Activated naive CD8-positive, alpha-beta T cell treated with anti-CD3 and anti-CD28 coated beads for 36 hours (primary cell): Measurements from ENCODE around the gene PYGM. TPM values are rescaled to one million over a fixed set of nuclear protein-coding genes. Genes with fewer than 3 reads are reported as not detected.

Experiments used
- DNase-seq: peaks from one replicate; pipeline ENCODE4 v3.0.0; 2021
- H3K27ac Mint-ChIP-seq: one replicate; pipeline ENCODE4 v1.8.0; 2022; ENCODE audit warnings: mild to moderate bottlenecking, moderate library complexity, mixed read lengths
- H3K27me3 Mint-ChIP-seq: one replicate; pipeline ENCODE4 v1.8.0; 2022; ENCODE audit warnings: mild to moderate bottlenecking, mixed read lengths
- H3K36me3 Mint-ChIP-seq: one replicate; pipeline ENCODE4 v1.8.0; 2021; ENCODE audit warnings: mild to moderate bottlenecking, mixed read lengths
- H3K4me1 Mint-ChIP-seq: one replicate; pipeline ENCODE4 v1.8.0; 2021; ENCODE audit warnings: mixed read lengths
- H3K4me3 Mint-ChIP-seq: one replicate; pipeline ENCODE4 v1.8.0; 2022; ENCODE audit warnings: mild to moderate bottlenecking, moderate library complexity, mixed read lengths
- H3K9me3 Mint-ChIP-seq: one replicate; pipeline ENCODE4 v1.8.0; 2022; ENCODE audit warnings: mixed read lengths
- total RNA-seq, 2 experiments: library from RNA; stranded (reverse); gene quantifications; one replicate each; pipeline ENCODE4 v1.2.3, GENCODE V29; 2021

The PYGM gene
- total RNA-seq, 2 experiments from 2014 or later = 1.6 to 1.8 TPM

- no peak for DNase-seq
- Mint-ChIP-seq H3K36me3 (peaks cover 9% of the 10 kb centered on the region), H3K27ac (peak overlapping the region; percentile 69), H3K4me1 (peaks cover 26% of the 10 kb centered on the region), H3K4me3 (no peak overlapping the region), H3K9me3 (no peaks in the 10 kb centered on the region), H3K27me3 (no peaks in the 10 kb centered on the region)
Measured at GRCh38 chr11:64796047-64796756, 36.4 kb upstream of the PYGM start.

- Mint-ChIP-seq H3K36me3 (peaks cover 9% of the 10 kb centered on the region), H3K27me3 (no peaks in the 10 kb centered on the region), H3K4me1 (peaks cover 22% of the 10 kb centered on the region), H3K27ac (peak overlapping the region; percentile 16), H3K4me3 (no peak overlapping the region), H3K9me3 (no peaks in the 10 kb centered on the region)
- DNase-seq = no peak
Measured at GRCh38 chr11:64794526-64794925, 34.8 kb upstream of the PYGM start.

- H3K9me3 Mint-ChIP-seq = no peaks in the 10 kb centered on the region
- H3K36me3 Mint-ChIP-seq = peaks cover 7% of the 10 kb centered on the region
- H3K27ac Mint-ChIP-seq = peak overlapping the region; percentile 75
- H3K4me1 Mint-ChIP-seq = peaks cover 22% of the 10 kb centered on the region
- no peak overlapping the region for H3K4me3 Mint-ChIP-seq
- no peak for DNase-seq
- H3K27me3 Mint-ChIP-seq = no peaks in the 10 kb centered on the region
Measured at GRCh38 chr11:64793271-64794160, 33.7 kb upstream of the PYGM start.

- no peak overlapping the region for H3K4me3 Mint-ChIP-seq
- no peaks in the 10 kb centered on the region for H3K27me3 Mint-ChIP-seq
- no peak for DNase-seq
- H3K4me1 Mint-ChIP-seq = peaks cover 25% of the 10 kb centered on the region
- H3K27ac Mint-ChIP-seq = no peak overlapping the region
- H3K9me3 Mint-ChIP-seq = no peaks in the 10 kb centered on the region
- peaks cover 7% of the 10 kb centered on the region for H3K36me3 Mint-ChIP-seq
Measured at GRCh38 chr11:64792482-64792881, 32.7 kb upstream of the PYGM start.

- Mint-ChIP-seq H3K36me3 (peaks cover 7% of the 10 kb centered on the region), H3K4me3 (no peak overlapping the region), H3K4me1 (peaks cover 25% of the 10 kb centered on the region), H3K27me3 (no peaks in the 10 kb centered on the region), H3K27ac (no peak overlapping the region), H3K9me3 (no peaks in the 10 kb centered on the region)
- DNase-seq = no peak
Measured at GRCh38 chr11:64791781-64792291, 32.1 kb upstream of the PYGM start.

GRCh38 chr11:64790205-64791095, 30.7 kb upstream of the PYGM start:
- Mint-ChIP-seq H3K4me1 (peaks cover 17% of the 10 kb centered on the region), H3K4me3 (no peak overlapping the region), H3K9me3 (no peaks in the 10 kb centered on the region), H3K27me3 (no peaks in the 10 kb centered on the region), H3K36me3 (peaks cover 2% of the 10 kb centered on the region), H3K27ac (no peak overlapping the region)
- no peak for DNase-seq

- Mint-ChIP-seq H3K27ac (no peak overlapping the region), H3K36me3 (peaks cover 2% of the 10 kb centered on the region), H3K4me3 (no peak overlapping the region), H3K4me1 (peaks cover 16% of the 10 kb centered on the region), H3K9me3 (no peaks in the 10 kb centered on the region), H3K27me3 (no peaks in the 10 kb centered on the region)
- DNase-seq = no peak
Measured at GRCh38 chr11:64789331-64790204, 29.8 kb upstream of the PYGM start.

- Mint-ChIP-seq H3K4me3 (no peak overlapping the region), H3K27ac (no peak overlapping the region), H3K27me3 (no peaks in the 10 kb centered on the region), H3K9me3 (no peaks in the 10 kb centered on the region), H3K4me1 (peaks cover 8% of the 10 kb centered on the region), H3K36me3 (no peaks in the 10 kb centered on the region)
- no peak for DNase-seq
Measured at GRCh38 chr11:64788321-64789215, 28.8 kb upstream of the PYGM start.

GRCh38 chr11:64787526-64788320, 27.9 kb upstream of the PYGM start:
- H3K27ac Mint-ChIP-seq = peak overlapping the region; percentile 48

GRCh38 chr11:64786308-64786707, 26.5 kb upstream of the PYGM start:
- no peak overlapping the region for H3K27ac Mint-ChIP-seq
- no peak for DNase-seq

More at GRCh38 chr11:64787526-64788320, 27.9 kb upstream of the PYGM start:
- Mint-ChIP-seq H3K36me3 (no peaks in the 10 kb centered on the region), H3K9me3 (no peaks in the 10 kb centered on the region), H3K27me3 (no peaks in the 10 kb centered on the region), H3K4me3 (no peak overlapping the region), H3K4me1 (peaks cover 6% of the 10 kb centered on the region)
- DNase-seq = no peak

GRCh38 chr11:64784813-64785581, 25.2 kb upstream of the PYGM start:
- Mint-ChIP-seq H3K36me3 (no peaks in the 10 kb centered on the region), H3K4me1 (peaks cover 12% of the 10 kb centered on the region), H3K27me3 (no peaks in the 10 kb centered on the region), H3K27ac (no peak overlapping the region), H3K4me3 (no peak overlapping the region), H3K9me3 (no peaks in the 10 kb centered on the region)
- no peak for DNase-seq

More at GRCh38 chr11:64786308-64786707, 26.5 kb upstream of the PYGM start:
- Mint-ChIP-seq H3K4me3 (no peak overlapping the region), H3K36me3 (no peaks in the 10 kb centered on the region), H3K9me3 (no peaks in the 10 kb centered on the region), H3K27me3 (no peaks in the 10 kb centered on the region), H3K4me1 (peaks cover 6% of the 10 kb centered on the region)
